ENCODE data around the gene CDC14A. TPM values are rescaled to one million over a fixed set of nuclear protein-coding genes. Genes with fewer than 3 reads are reported as not detected.

CDC14A gene
- total RNA-seq, 4 donors from 2014 or later = 12.1 to 20.6 (median 16.8) TPM

GRCh38 chr1:100377590-100378361 is 25.5 kb downstream of the CDC14A start:
- TF ChIP-seq CTCF (IDR thresholded peaks at IDR 0.05; ENCODE audit: low read depth) = no peak

GRCh38 chr1:100378956-100379355 is 26.6 kb downstream of the CDC14A start:
- TF ChIP-seq CTCF (IDR thresholded peaks at IDR 0.05; ENCODE audit: low read depth) = no peak

- no peak for TF ChIP-seq CTCF (IDR thresholded peaks at IDR 0.05; ENCODE audit: low read depth)
Measured at GRCh38 chr1:100380635-100381034, 28.3 kb downstream of the CDC14A start.

- no peak for TF ChIP-seq CTCF (IDR thresholded peaks at IDR 0.05; ENCODE audit: low read depth)
Measured at GRCh38 chr1:100382657-100383056, 30.4 kb downstream of the CDC14A start.

GRCh38 chr1:100383743-100384405 is 31.6 kb downstream of the CDC14A start:
- no peak for TF ChIP-seq CTCF (IDR thresholded peaks at IDR 0.05; ENCODE audit: low read depth)

GRCh38 chr1:100387209-100387608 is 34.9 kb downstream of the CDC14A start:
- no peak for TF ChIP-seq CTCF (IDR thresholded peaks at IDR 0.05; ENCODE audit: low read depth)

GRCh38 chr1:100387657-100388350 is 35.5 kb downstream of the CDC14A start:
- no peak for TF ChIP-seq CTCF (IDR thresholded peaks at IDR 0.05; ENCODE audit: low read depth)
